COR-L47 (cell line): Measurements from ENCODE around the gene PYHIN1.
A peak's percentile ranks its signal among the peaks of the same experiment; 100 is the strongest.
"Not testable (repeated sequence)": the region's sequence is repeated elsewhere in the genome, so short reads cannot be mapped to it uniquely, and the experiment has no call there.

Experiments
- DNase-seq: peaks from one replicate; lab custom pipeline; 2025; lab: John Stamatoyannopoulos, UW

PYHIN1 gene

DNA sequence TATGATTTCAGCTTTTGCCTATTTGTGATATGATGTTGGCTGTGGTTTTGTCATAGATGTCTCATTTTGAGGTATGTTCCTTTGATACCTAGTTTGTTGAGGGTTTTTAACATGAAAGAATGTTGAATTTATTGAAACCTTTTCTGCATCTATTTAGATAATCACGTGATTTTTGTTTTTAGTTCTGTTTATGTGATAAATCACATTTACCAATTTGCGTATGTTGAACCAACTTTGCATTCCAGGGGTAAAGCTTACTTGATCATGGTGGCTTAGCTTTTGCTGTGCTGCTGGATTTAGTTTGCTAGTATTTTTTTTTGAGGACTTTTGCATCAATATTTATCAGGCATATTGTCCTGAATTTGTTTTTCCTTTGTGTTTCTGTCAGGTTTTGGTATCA, 51.9 kb downstream of the PYHIN1 start:
- DNase-seq, result no peak

DNA sequence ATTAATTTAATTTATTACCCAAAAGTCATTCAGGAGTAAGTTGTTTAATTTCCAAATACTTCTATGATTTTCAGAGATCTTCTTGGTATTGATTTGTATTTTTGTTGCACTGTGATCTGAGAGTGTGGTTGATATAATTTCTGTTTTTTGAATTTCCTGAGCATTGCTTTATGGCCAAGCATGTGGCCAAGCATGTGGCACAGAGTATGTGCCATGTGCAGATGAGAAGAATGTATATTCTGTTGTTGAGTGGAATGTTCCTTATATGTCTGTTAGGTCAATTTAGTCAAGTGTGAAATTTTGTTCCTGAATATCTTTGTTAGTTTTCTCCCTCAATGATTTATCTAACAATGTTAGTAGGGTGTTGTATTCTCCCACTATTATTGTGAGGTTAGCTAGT, 53.0 kb downstream of the PYHIN1 start:
- no peak for DNase-seq

DNA sequence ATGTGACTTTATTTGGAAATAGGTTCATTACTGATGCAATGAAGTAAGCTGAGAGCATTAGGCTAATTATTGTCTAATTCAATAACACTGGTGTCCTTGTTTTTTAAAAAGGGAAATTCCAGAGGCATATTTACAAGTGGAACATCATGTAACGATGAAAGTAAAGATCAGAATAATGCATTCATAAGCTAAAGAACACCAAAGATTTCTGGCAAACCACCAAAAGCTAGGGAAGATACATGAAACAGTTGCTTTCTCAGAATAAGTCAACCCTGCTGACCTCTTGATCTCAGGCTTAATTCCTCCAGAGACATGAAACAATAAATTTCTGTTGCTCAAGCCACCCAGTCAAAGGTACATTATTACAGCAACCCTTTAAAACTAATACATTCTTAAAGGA, 58.1 kb downstream of the PYHIN1 start:
- DNase-seq, result no peak

DNA sequence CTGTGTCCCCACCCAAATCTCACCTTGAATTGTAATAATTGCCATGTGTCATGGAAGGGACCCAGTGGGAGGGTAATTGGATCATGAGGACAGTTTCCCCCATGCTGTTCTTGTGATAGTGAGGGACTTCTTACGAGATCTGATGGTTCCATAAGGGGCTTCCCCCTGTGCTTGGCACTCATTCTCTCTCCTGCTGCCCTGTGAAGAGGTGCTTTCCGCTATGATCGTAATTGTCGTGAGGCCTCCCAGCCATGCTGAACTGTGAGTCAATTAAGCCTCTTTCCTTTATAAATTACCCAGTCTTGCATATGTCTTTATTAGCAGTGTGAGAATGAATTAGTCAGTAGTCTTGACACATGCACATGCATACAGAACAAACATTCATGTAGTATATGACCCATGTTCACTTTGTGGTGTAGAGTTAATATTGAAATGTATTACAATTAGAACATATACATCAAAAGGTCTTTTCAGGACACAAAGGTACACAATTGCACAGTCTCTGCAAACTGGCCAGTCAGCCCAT, 61.5 kb downstream of the PYHIN1 start:
- no peak for DNase-seq

DNA sequence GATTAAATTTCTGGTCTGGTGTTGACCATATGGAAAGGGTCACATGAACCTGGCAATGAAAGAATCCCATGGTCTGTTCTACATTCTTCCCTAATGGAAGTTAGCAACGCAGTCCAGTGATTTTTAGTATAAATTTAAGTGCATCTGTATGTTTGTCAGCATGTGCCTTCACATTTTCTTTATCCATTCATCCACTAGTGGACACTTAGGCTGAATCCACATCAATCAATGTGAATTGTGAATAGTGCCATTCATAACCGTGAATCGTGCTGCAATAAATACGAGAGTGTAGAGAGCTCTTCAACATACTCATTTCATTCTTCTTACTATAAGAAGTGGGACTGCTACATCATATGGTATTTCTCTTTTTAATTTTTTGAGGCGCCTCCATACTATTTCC, 65.6 kb downstream of the PYHIN1 start:
- no peak for DNase-seq

DNA sequence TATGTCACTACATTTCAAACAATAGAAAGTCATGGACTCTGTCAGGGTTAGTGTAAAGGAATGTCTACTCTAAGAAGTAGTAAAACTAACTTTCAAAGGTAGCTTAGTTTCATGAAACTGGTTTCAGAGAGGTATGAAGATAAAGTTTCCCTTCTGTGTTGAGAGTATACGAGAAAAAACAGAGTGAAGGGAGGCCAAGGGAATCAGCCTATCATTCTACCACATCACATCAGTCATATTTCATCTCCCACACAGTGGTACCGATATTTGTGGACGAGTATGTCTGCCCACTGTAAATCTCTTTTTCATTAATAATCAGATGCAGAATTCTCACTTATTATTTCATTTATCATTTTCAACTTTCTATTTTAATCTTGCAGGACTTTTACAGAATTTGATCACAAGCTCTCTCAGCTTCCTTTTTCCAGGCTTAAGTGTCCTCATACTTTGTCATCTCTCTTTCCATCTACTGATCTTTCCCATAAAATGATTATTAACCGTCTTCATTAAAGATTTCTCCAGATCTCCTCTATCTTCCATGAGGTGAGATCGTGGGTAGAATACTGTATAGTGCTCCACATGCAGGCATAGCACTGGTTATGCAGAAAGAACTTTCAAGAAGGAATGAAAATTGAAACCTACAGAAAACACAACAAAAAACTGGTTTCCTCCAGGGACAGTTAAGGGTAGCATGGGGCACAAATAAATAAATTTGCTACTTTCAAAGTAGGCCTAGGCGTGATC, 66.9 kb downstream of the PYHIN1 start:
- DNase-seq, result no peak

DNA sequence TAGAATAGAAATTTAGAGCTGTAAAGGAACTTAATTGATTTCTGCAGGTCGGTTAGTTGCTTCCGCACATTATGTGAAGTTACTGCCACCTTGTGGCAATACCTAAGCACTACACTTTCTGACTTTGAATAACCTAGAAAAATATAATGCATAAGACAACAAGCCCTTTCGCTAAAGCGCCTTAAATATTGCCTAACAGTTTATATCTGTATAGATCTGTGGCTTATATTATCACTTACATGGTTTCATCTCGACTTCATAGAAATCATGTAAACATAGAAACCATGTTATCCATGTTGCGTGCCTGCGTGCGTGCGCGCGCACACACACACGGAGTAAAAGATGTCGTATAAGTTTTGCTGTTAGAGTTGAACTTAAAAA, 67.4 kb downstream of the PYHIN1 start:
- peak; percentile 2 for DNase-seq

DNA sequence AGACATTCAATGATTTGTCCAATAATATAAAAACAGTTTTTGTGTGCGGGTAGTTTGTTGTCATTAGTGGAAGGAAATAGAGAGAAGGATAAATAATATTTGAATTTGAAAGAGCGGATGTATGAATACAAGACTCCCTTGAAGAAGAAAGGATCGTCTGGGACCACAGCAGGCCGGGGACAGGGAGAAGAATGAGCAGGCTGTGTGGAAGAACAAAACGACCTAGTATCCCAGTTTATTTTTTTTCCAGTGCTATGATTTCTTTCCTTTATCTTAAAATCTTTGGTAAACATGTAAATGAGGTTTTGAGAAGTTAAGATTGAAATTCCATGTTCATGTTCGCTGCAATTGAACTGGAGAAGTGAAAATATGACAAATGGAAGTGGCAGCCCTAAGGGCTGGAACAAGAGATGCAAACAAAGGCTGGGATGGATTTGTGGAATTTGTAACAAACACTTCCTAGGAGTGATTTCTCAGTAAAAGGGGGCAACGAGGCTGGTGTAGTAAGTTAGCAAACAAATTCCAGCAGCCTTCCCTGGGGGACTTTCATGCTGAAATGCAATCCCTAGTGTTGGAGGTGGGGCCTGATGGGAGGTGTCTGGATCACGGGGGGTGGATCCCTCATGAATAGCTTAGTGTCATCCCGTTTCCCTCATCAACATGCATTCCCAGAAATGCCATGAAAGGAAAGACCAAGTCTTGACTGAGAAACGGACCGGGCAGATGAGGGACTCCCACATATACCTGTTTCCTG, 68.1 kb downstream of the PYHIN1 start:
- no peak for DNase-seq

DNA sequence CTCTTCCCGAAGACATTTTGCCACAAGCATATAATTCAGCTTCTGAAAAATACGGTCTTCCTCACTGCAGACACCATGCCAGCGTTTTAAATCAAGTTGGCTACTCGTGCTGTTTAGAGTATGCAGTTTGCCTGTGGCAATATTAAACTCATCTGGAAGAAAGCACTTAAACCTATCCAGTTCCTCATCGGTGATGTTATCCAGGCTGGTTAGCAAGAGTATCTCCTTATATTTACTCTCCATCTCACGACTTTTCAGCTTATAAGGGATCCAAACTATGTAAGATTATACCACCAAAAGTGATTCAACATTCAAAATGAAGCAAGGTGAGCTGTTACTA, 68.7 kb downstream of the PYHIN1 start:
- DNase-seq, result no peak

DNA sequence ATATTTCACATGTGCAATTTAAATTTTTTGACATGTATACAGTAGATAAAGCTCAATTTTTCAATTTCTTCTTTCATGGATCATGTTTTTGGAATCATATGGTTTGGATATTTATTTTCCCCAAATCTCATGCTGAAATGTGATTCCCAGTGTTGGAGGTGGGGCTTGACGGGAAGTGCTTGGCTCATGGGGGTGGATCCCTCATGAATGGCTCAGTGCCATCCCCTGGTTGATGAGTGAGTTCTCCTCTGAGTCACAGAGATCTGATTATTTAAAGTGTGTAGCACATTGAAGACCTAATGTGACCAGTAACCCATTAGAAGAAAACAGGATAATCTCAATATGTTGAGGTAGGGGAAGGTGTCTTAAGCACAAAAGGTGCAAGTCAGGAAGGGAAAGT, 69.3 kb downstream of the PYHIN1 start:
- no peak for DNase-seq

DNA sequence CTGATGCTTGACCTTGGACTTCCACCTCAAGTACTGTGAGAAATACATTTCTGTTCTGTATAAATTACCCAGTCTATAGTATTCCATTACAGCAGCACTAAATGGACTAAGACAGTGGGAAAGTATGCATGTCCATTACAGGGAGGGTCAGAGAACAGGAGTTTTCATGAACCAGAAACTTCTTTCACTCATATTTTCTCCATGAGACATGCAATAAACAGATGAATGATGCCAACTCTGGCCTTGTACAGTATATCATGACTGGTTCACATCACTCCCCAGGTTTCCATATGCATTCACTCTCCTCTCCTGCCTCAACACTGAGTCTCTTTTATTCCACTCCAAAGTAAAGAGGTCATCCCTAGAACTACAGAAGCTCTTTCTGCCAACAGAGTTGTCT, 73.8 kb downstream of the PYHIN1 start:
- DNase-seq, result no peak

DNA sequence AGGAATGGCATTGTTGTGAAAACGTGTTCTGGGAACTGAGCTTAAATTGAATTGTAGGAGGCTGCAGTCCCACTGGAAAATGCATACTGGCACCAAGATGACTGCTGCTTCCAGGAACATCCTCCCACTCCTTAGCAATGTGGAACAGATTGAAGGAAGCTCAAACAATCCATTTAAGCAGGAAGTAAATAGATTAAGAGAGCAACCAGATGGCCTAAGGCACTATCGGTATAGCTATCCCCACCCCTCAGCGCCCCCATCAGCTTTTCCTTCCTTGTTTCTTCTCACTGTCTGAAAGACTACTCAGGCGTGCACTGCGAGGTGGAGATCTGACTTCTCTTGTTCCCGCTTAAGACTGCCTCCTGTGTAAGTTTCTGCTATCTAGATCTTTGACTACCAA, 74.3 kb downstream of the PYHIN1 start:
- no peak for DNase-seq

DNA sequence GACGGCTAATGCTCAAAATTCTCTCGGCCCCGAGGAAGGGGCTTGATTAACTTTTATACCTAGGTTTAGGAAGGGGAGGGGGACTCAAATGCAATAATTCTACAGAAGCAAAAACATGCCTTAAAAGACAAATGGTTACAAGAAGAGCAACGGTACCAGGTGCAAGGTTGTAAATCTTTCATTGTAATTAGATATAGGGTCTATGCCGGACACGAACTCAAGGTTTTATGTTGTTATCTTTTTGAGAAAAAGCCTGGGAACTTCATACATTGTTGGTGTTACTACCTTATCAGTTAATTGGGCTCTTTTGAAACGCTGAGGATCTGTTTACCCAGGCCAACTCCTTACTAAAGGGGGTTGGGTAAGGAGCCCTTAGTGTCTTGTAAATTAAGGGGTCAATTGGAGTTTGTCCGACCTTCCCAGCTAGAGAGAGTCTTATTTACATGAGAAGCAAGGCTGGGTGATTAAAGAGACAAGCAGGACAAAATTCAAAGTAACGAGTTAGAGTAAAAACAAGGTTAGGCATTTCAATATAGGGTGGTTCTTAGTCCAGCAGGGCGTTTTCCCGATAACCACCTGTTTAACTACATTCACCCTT, 75.0 kb downstream of the PYHIN1 start:
- DNase-seq, result not testable (repeated sequence)

DNA sequence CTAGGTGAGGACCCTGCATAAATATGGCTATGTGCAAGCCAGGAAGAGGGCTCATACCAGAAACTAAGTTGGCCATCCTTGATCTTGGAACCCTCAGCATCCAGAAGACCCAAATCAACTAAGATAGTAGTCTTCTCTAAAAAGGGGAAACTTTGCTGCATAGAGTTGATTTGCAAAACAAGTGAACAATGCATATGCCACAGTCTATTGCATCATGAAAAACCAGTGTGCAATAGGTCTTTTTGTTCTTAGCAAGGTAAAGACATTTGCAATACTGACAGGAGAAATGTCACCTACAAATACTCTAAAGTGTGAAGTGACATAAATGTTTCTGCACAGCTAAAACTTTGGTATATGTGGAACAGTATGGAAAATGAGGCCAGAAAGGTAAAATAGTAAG, 76.4 kb downstream of the PYHIN1 start:
- no peak for DNase-seq

DNA sequence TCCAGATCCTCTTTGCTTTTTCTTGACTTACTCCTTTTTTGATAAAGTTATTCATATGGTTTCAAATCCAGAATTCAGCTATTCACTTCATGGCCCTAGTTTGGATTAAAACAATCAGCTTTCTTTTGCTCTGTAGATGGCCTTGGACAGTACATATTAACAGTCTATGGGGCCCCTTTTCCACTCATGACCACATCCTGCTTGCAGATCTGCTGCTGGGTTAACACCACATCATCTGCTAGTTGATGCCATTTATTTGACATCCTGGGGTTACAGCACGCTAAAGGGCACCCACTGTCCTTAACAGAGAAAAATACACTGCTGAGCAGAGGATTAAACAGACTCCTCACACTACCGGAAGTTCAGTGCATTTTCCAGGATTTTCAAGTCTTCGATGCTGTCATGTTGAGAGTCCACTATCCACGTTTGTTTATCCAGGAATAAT, 77.4 kb downstream of the PYHIN1 start:
- no peak for DNase-seq

DNA sequence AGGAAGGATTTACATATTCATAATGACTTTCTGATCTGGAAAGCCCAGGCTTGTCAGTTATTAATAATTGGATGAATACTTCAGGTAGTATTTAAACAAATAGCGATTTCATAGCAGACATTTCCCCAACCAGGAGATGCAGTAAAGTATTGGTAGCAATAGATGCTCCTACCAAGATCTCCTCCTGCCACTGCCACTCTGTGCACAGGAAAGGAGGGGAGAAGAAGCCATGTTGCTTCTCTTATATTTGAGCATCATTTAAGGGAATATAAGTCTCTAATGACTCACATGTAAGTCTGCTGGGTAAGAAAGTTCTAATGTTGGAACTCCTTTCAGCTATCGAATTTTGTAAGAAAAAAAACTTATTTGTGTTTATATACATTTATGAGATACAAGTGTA, 77.9 kb downstream of the PYHIN1 start:
- no peak for DNase-seq

DNA sequence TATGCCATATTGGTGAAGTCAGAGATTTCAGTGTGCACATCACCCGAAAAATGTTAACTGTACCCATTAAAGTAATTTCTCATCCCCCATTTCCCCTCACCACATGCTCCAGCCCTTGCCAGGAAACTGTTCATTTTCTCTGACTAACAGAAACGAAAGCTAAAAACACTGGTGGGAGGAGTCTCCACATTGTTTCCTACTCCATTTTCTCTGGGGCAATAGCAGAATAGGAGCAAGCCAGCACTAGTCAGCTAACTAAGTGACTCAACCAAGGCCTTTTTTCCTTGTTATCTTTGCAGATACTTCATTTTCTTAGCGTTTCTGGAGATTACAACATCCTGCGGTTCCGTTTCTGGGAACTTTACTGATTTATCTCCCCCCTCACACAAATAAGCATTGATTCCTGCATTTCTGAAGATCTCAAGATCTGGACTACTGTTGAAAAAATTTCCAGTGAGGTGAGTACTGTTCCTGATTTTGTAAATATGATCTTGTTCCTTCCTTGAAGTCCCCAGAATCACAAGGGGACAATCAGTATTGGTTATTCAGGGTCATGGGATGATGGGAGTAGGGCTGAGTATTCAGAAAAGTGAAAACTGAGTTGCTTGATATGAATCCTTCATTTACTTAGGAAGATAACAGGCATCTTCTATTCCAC, 78.5 kb downstream of the PYHIN1 start, which contains the start of gene IFI16:
Gene IFI16, plus strand, starts transcription at position 204 of the 658 bp plus-strand sequence. CDS start 4,774 bp downstream, outside the sequence.
- DNase-seq, result no peak

DNA sequence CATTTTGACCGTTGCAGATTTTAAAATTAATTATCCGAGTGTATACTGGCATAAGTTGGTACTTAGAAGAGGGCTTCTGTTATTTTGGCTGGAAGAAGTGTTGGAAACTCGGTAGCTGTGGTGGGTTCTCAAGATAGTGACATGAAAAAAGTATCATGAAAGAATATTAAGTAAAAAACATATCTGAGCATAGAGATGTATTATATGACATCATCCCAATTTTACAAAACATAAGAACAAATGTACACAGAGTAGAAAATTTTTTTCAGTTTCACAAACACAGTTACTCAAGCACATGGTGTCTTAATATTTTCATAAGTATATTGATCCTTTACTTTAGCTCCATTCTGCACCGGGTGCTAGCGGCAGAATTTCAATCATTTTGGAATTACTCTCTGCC, 79.0 kb downstream of the PYHIN1 start:
- DNase-seq, result no peak

DNA sequence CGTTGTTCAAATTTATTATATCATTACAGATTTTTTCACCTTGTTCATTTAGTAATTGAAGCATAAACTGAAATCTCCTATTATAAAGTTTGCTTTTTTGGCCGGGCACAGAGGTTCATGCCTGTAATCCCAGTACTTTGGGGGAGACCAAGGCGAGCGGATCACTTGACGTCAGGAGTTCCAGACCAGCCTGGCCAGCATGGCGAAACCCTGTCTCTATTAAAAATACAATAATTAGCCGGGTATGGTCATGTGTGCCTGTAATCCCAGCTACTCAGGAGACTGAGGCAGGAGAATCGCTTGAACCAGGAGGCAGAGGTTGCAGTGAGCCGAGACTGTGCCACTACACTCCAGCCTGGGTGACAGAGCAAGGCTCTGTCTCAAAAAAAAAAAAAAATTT, 79.6 kb downstream of the PYHIN1 start:
- not testable (repeated sequence) for DNase-seq

DNA sequence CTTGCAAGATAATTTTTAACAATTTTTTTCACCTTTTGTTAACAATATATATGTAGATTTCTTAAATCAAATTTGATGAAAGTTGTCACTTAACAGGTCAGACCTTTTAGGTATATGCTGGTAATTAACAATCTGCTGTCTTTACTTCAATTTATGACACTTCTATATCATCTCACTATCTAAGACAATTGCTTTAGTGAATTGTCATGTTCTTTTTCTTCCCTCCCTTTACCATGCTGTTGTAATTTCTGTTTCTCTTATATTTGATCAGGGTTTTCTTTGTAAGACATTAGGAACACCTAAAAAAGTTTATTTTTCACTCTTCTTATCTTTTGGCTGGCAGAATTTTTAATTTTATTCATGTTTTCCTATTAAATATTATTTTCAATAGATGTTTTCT, 80.4 kb downstream of the PYHIN1 start:
- DNase-seq, result no peak

DNA sequence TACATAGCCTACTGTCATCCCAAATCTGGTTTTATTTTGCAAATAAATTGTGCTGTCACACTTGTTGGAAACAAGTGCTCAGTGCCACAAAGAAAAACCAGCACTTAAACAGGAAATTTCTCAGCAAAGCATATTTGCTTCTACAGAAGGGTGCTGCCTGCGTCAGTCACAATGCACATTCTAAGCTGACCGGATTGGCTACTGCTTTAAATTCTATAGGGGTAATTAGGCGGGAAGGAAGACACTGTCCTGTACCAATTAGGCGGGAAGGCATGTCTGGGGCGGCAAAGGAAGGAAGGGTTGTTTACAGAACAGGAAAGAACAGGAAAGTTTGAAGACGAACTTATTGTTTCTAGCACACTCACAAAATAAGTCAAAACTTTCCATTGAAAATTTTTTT, 81.1 kb downstream of the PYHIN1 start:
- no peak for DNase-seq

DNA sequence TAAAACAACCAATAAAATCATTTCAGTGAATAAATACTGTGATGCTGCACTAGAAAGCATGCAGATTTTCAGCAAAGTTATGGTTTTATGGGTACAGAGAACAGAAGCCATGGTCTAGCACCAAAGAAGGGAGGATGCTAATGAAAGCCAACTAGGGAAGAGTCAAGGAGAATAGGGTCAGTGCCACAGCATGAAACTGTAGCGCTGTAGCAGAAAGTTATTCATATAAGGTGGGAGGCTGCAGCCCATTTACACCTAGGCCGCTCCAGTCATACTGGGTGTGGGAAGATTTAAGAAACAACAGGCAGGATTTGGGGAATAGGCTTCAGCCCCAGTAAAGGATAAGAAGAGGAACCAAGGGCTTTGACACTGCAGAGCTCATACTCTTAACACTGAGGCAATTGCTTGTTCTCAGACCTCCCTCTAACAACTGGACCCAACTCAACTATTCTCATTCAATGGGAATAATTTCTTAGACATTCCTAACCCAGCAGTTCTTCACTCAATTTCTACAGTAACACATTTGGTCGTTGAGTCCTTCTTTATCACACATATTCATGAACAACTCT, 82.7 kb downstream of the PYHIN1 start:
- DNase-seq, result no peak
